Endothelial cell of umbilical vein (primary cell): ENCODE results near the gene EDRF1. TPM values are rescaled to one million over a fixed set of nuclear protein-coding genes. Genes with fewer than 3 reads are reported as not detected.

Experiments
- BruUV-seq: library from RNA; stranded (reverse); fragments of 400-500 nt; replicated peaks from 2 replicates; lab custom pipeline; 2021; lab: Mats Ljungman, UMichigan
- CTCF ChIA-PET: fragments of 300-600, 350-600 bp; sonication (Branson Sonifier 250); formaldehyde crosslinking; loops from one replicate; lab custom pipeline; 2021; ENCODE audit warnings: antibody characterized with exemption, inconsistent platforms; lab: Charles Lee
- POLR2A ChIA-PET: fragments of 300-600, 350-600 bp; sonication (Branson Sonifier 250); formaldehyde crosslinking; loops from one replicate; lab custom pipeline; 2021; ENCODE audit warnings: antibody characterized with exemption, inconsistent platforms; lab: Charles Lee
- DNase-seq: peaks from one replicate; pipeline ENCODE4 v3.0.0-alpha.2; 2011; ENCODE audit warnings: low read depth, low spot score
- FAIRE-seq: peaks from 2 replicates; lab custom pipeline; 2011; peaks lifted over from hg19 to GRCh38; lab: Jason Lieb, UNC
- H2AFZ ChIP-seq: 2 replicates; pipeline ENCODE4 v1.6.0; 2012; ENCODE audit warnings: low read depth, low read length, control low read depth, inconsistent platforms
- H3K27ac ChIP-seq: 2 replicates; pipeline ENCODE4 v1.5.1; 2011; ENCODE audit warnings: low read depth, mild to moderate bottlenecking, control low read depth, low read length, moderate library complexity; ENCODE audit not compliant: insufficient read depth
- H3K27me3 ChIP-seq, 2 experiments: 2 replicates each; pipeline versions ENCODE4 v1.6.0 to v1.6.1; 2011; ENCODE audit warnings: low read length in 2 of 2, mixed read lengths in 1 of 2; ENCODE audit not compliant: control insufficient read depth in 2 of 2, insufficient read depth in 2 of 2
- H3K36me3 ChIP-seq, 2 experiments: 2 replicates in 1 of 2; 3 replicates in 1 of 2; pipeline ENCODE4 v1.5.1; 2011; ENCODE audit warnings: low read length in 2 of 2, mild to moderate bottlenecking in 1 of 2, moderate library complexity in 1 of 2; ENCODE audit not compliant: control insufficient read depth in 2 of 2, insufficient read depth in 2 of 2; ENCODE audit errors: extremely low read depth in 1 of 2
- H3K4me1 ChIP-seq: 3 replicates; pipeline ENCODE4 v1.5.1; 2011; ENCODE audit warnings: mild to moderate bottlenecking, low read length; ENCODE audit not compliant: control insufficient read depth, insufficient read depth; ENCODE audit errors: extremely low read depth
- H3K4me2 ChIP-seq: 2 replicates; pipeline ENCODE4 v1.6.1; 2011; ENCODE audit warnings: low read length, control low read depth, mixed read lengths; ENCODE audit not compliant: insufficient read depth
- H3K4me3 ChIP-seq, 3 experiments: fragments of 200-600 bp in 1 of 3; sonication (generic), shearing (Covaris generic) in 1 of 3; replicated peaks in 1 of 3; 2 replicates each; pipeline ENCODE4 v1.5.1; 2011 to 2016; ENCODE audit warnings: control low read depth in 3 of 3, low read length in 3 of 3, mild to moderate bottlenecking in 2 of 3, inconsistent platforms in 1 of 3, low read depth in 1 of 3, moderate library complexity in 1 of 3; ENCODE audit not compliant: insufficient read depth in 1 of 3
- H3K79me2 ChIP-seq: 2 replicates; pipeline ENCODE4 v1.6.0; 2012; ENCODE audit warnings: low read length, inconsistent platforms; ENCODE audit not compliant: control insufficient read depth, insufficient read depth
- H3K9ac ChIP-seq: replicated peaks from 2 replicates; pipeline ENCODE3; 2011; ENCODE audit warnings: low read length, control low read depth; ENCODE audit not compliant: insufficient read depth; ENCODE audit errors: extremely low read depth
- H3K9me1 ChIP-seq: replicated peaks from 3 replicates; pipeline ENCODE4 v1.6.0; 2011; ENCODE audit warnings: mild to moderate bottlenecking, low read length; ENCODE audit not compliant: control insufficient read depth, insufficient read depth; ENCODE audit errors: extremely low read depth
- H3K9me3 ChIP-seq: replicated peaks from 2 replicates; pipeline ENCODE4 v1.5.1; 2012; ENCODE audit warnings: low read length, inconsistent platforms; ENCODE audit not compliant: control insufficient read depth, insufficient read depth
- H4K20me1 ChIP-seq: replicated peaks from 2 replicates; pipeline ENCODE3; 2011; ENCODE audit warnings: mild to moderate bottlenecking, low read length; ENCODE audit not compliant: control insufficient read depth, insufficient read depth; ENCODE audit errors: extremely low read depth
- CTCF ChIP-seq, 2 donors: IDR thresholded peaks; 1 replicate in 1 of 2; 2 replicates in 1 of 2; pipeline ENCODE4 v1.5.1; 2011; ENCODE audit warnings: low read length in 2 of 2, mild to moderate bottlenecking in 2 of 2, moderate library complexity in 2 of 2, control low read depth in 1 of 2, inconsistent platforms in 1 of 2, low read depth in 1 of 2; ENCODE audit not compliant: insufficient read depth in 1 of 2; ENCODE audit errors: extremely low read depth in 1 of 2
- FOS ChIP-seq: IDR thresholded peaks from 2 replicates; pipeline ENCODE4 v1.6.1; 2011; ENCODE audit warnings: mild to moderate bottlenecking, low read length, moderate library complexity, borderline replicate concordance; ENCODE audit not compliant: insufficient read depth
- JUN ChIP-seq: IDR thresholded peaks from 2 replicates; pipeline ENCODE4 v1.6.1; 2011; ENCODE audit warnings: borderline replicate concordance, low read depth; ENCODE audit not compliant: insufficient read length, insufficient read depth
- MAX ChIP-seq: IDR thresholded peaks from 2 replicates; pipeline ENCODE4 v1.6.1; 2011; ENCODE audit not compliant: insufficient read depth, insufficient read length
- POLR2A ChIP-seq: IDR thresholded peaks from 2 replicates; pipeline ENCODE4 v1.6.1; 2012; ENCODE audit warnings: low read depth, mild to moderate bottlenecking, control low read depth, low read length
- dilution Hi-C: fragments of 300-500 bp; cut with MboI; formaldehyde crosslinking; loops from one replicate; pipeline ENCODE4 v1.15.0; 2019; ENCODE audit warnings: low sequenced_read_pairs; ENCODE audit not compliant: extremely low pct_ligation_motif_present
- intact Hi-C: fragments of 100-400 bp; cut with micrococcal nuclease; formaldehyde crosslinking; loops from one replicate; pipeline ENCODE4 v1.10.0; 2022
- polyA plus RNA-seq, 4 experiments: library from polyadenylated mRNA; depleted of rRNA in 3 of 4; stranded (reverse) in 3 of 4; unstranded in 1 of 4; fragments of >200 nt; gene quantifications; 2 replicates each; pipeline versions ENCODE4 v1.2.1 to v1.2.3, GENCODE V29; 2011 to 2012; ENCODE audit warnings: missing spikeins in 1 of 4
- total RNA-seq: library from RNA; stranded (reverse); gene quantifications from 2 replicates; pipeline ENCODE4 v1.2.3, GENCODE V29; 2021

Gene EDRF1
- total and polyA plus RNA-seq, 2 donors (not counting 3 experiments of a cell fraction or from before 2014, with no cell fraction given): 11.6 to 27.8 TPM

GRCh38 chr10:125691160-125691981 lies 28.1 kb upstream of the EDRF1 start:
- TF ChIP-seq CTCF (IDR thresholded peaks at IDR 0.05; ENCODE audit: extremely low read depth in 1 of 2, insufficient read depth in 1 of 2, low read depth in 1 of 2, low read length in 2 of 2) (no peak), MAX (no peak), FOS (no peak)
- H3K4me3 ChIP-seq: no peak overlapping the region
- H3K4me1 ChIP-seq: peaks cover 3% of the 10 kb centered on the region
- no peaks in the 10 kb centered on the region for H3K36me3 ChIP-seq
- H3K79me2 ChIP-seq: no peaks in the 10 kb centered on the region
- no peak overlapping the region for H2AFZ ChIP-seq
- DNase-seq (no peak), FAIRE-seq (no peak)
- peaks cover 0 to 13% of the 10 kb centered on the region in 2 experiments for H3K27me3 ChIP-seq
- no TSS peak for BruUV-seq
- no peak overlapping the region for H3K9ac ChIP-seq
- POLR2A ChIA-PET: no interaction called here
- dilution Hi-C loops: no loop called here
- H3K4me2 ChIP-seq: no peak overlapping the region
- H4K20me1 ChIP-seq: no peaks in the 10 kb centered on the region
- CTCF ChIA-PET: interaction anchor here (0.5 kb wide), 1 partner anchor 514 kb away, joined by 3 read pairs; no protein-coding TSS in a partner anchor
- H3K9me1 ChIP-seq: no peaks in the 10 kb centered on the region
- intact Hi-C loops: no loop called here
- no peak overlapping the region for H3K27ac ChIP-seq
- no peaks in the 10 kb centered on the region for H3K9me3 ChIP-seq

GRCh38 chr10:125692196-125692595 lies 27.3 kb upstream of the EDRF1 start:
- BruUV-seq: no TSS peak
- H2AFZ ChIP-seq: no peak overlapping the region
- H3K9me1 ChIP-seq: no peaks in the 10 kb centered on the region
- intact Hi-C loops: no loop called here
- POLR2A ChIA-PET: no interaction called here
- no peak for DNase-seq
- H3K9ac ChIP-seq: no peak overlapping the region
- H3K4me1 ChIP-seq: peaks cover 3% of the 10 kb centered on the region
- no peak for FAIRE-seq
- no peak overlapping the region for H3K27ac ChIP-seq
- H3K4me3 ChIP-seq: no peak overlapping the region
- H3K36me3 ChIP-seq: no peaks in the 10 kb centered on the region
- H3K9me3 ChIP-seq: no peaks in the 10 kb centered on the region
- CTCF ChIA-PET: no interaction called here
- H3K27me3 ChIP-seq: peaks cover 0 to 13% of the 10 kb centered on the region in 2 experiments
- H4K20me1 ChIP-seq: no peaks in the 10 kb centered on the region
- TF ChIP-seq FOS (no peak), JUN (no peak), POLR2A (no peak)
- H3K79me2 ChIP-seq: no peaks in the 10 kb centered on the region
- dilution Hi-C loops: no loop called here
- no peak overlapping the region for H3K4me2 ChIP-seq
